ENCODE data around the gene COPB2.

DNA sequence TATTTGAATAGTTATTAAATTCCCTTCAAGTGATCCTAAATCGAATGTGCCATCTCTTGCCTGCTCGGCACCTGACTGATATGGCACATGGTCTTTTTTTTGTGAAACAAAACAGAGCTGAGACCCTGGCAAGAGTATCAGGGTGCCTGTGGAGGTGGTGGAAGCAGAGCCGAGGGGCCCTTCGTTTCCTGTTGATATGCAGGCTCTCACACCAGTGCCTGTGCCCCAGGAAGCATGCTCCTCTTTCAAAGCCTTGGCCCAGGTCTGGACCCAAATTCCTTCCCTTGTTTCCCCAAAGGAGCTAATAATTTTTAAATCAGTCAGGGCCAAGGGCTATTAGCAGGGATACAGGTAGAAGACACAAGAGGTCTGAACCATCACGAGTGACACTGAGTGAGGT is 67.1 kb downstream of the COPB2 start:
- TF ChIP-seq, protein P1, sequence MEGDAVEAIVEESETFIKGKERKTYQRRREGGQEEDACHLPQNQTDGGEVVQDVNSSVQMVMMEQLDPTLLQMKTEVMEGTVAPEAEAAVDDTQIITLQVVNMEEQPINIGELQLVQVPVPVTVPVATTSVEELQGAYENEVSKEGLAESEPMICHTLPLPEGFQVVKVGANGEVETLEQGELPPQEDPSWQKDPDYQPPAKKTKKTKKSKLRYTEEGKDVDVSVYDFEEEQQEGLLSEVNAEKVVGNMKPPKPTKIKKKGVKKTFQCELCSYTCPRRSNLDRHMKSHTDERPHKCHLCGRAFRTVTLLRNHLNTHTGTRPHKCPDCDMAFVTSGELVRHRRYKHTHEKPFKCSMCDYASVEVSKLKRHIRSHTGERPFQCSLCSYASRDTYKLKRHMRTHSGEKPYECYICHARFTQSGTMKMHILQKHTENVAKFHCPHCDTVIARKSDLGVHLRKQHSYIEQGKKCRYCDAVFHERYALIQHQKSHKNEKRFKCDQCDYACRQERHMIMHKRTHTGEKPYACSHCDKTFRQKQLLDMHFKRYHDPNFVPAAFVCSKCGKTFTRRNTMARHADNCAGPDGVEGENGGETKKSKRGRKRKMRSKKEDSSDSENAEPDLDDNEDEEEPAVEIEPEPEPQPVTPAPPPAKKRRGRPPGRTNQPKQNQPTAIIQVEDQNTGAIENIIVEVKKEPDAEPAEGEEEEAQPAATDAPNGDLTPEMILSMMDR (optimal IDR thresholded peaks at IDR 0.05 in 1 of 3, IDR thresholded peaks at IDR 0.05 in 1 of 3, conservative IDR thresholded peaks at IDR 0.05 in 1 of 3; ENCODE audit: extremely low read depth in 1 of 3, insufficient read depth in 2 of 3, low read length in 3 of 3): no peak
- TF ChIP-seq EZH2 (IDR thresholded peaks at IDR 0.05; ENCODE audit: low read length): no peak
